ENCODE data around the gene TPI1.
"Not testable (repeated sequence)": the region's sequence is repeated elsewhere in the genome, so short reads cannot be mapped to it uniquely, and the experiment has no call there.

The TPI1 gene

GRCh38 chr12:6896846-6897435, 29.6 kb downstream of the TPI1 start:
- FAIRE-seq (no peak), DNase-seq (ENCODE audit: insufficient read length) (no peak)
- TF ChIP-seq TAF1 (IDR thresholded peaks at IDR 0.05; ENCODE audit: borderline replicate concordance, low read depth, low read length) (no peak), POLR2AphosphoS5 (IDR thresholded peaks at IDR 0.05; ENCODE audit: low read depth, low read length) (no peak), POLR2A (IDR thresholded peaks at IDR 0.05; ENCODE audit: low read depth, low read length) (no peak)

- FAIRE-seq: no peak
- TF ChIP-seq POLR2A (IDR thresholded peaks at IDR 0.05; ENCODE audit: low read depth, low read length) (no peak), POLR2AphosphoS5 (IDR thresholded peaks at IDR 0.05; ENCODE audit: low read depth, low read length) (no peak), TAF1 (IDR thresholded peaks at IDR 0.05; ENCODE audit: borderline replicate concordance, low read depth, low read length) (no peak)
- no peak for DNase-seq (ENCODE audit: insufficient read length)
These were observed 32.1 kb downstream of the TPI1 start for GRCh38 chr12:6899427-6899826.

GRCh38 chr12:6899837-6900519, 32.6 kb downstream of the TPI1 start:
- FAIRE-seq (no peak), DNase-seq (ENCODE audit: insufficient read length) (no peak)
- TF ChIP-seq POLR2A (IDR thresholded peaks at IDR 0.05; ENCODE audit: low read depth, low read length) (no peak), POLR2AphosphoS5 (IDR thresholded peaks at IDR 0.05; ENCODE audit: low read depth, low read length) (no peak), TAF1 (IDR thresholded peaks at IDR 0.05; ENCODE audit: borderline replicate concordance, low read depth, low read length) (no peak)

GRCh38 chr12:6902448-6902847, 35.1 kb downstream of the TPI1 start:
- no peak for TF ChIP-seq POLR2AphosphoS5 (IDR thresholded peaks at IDR 0.05; ENCODE audit: low read depth, low read length)
- TF ChIP-seq TAF1 (IDR thresholded peaks at IDR 0.05; ENCODE audit: borderline replicate concordance, low read depth, low read length): no peak
- TF ChIP-seq POLR2A (IDR thresholded peaks at IDR 0.05; ENCODE audit: low read depth, low read length): no peak
- no peak for FAIRE-seq
- DNase-seq (ENCODE audit: insufficient read length): no peak

GRCh38 chr12:6903722-6904121, 36.4 kb downstream of the TPI1 start:
- TF ChIP-seq POLR2AphosphoS5 (IDR thresholded peaks at IDR 0.05; ENCODE audit: low read depth, low read length): no peak
- TF ChIP-seq TAF1 (IDR thresholded peaks at IDR 0.05; ENCODE audit: borderline replicate concordance, low read depth, low read length): no peak
- no peak for TF ChIP-seq POLR2A (IDR thresholded peaks at IDR 0.05; ENCODE audit: low read depth, low read length)
- DNase-seq (ENCODE audit: insufficient read length) (no peak), FAIRE-seq (peak; percentile 85)

GRCh38 chr12:6904280-6905276, 37.2 kb downstream of the TPI1 start, which contains the start of gene LRRC23:
LRRC23 (plus strand) TSS chr12:6904822; CDS start chr12:6905634, 812 bp downstream.
- peak; percentile 100 for FAIRE-seq
- TF ChIP-seq POLR2AphosphoS5 (IDR thresholded peaks at IDR 0.05; ENCODE audit: low read depth, low read length) (0 out of 2 replicates have a peak, but pooled peaks have one; percentile 47), TAF1 (IDR thresholded peaks at IDR 0.05; ENCODE audit: borderline replicate concordance, low read depth, low read length) (no peak), POLR2A (IDR thresholded peaks at IDR 0.05; ENCODE audit: low read depth, low read length) (peak; percentile 24; the same call in 1 of the 2 replicates)

GRCh38 chr12:6905414-6906040, 38.2 kb downstream of the TPI1 start:
- peak; percentile 17 for FAIRE-seq
- DNase-seq (ENCODE audit: insufficient read length): no peak
- TF ChIP-seq TAF1 (IDR thresholded peaks at IDR 0.05; ENCODE audit: borderline replicate concordance, low read depth, low read length) (no peak), POLR2AphosphoS5 (IDR thresholded peaks at IDR 0.05; ENCODE audit: low read depth, low read length) (no peak), POLR2A (IDR thresholded peaks at IDR 0.05; ENCODE audit: low read depth, low read length) (no peak)

More at GRCh38 chr12:6904280-6905276, 37.2 kb downstream of the TPI1 start, which contains the start of gene LRRC23:
- peak; percentile 90 for DNase-seq (ENCODE audit: insufficient read length)

- DNase-seq (ENCODE audit: insufficient read length); FAIRE-seq: not testable (repeated sequence)
These were observed 40.8 kb downstream of the TPI1 start for GRCh38 chr12:6908141-6908540.

GRCh38 chr12:6909421-6910145, 42.3 kb downstream of the TPI1 start:
- no peak for DNase-seq (ENCODE audit: insufficient read length)
- TF ChIP-seq TAF1 (IDR thresholded peaks at IDR 0.05; ENCODE audit: borderline replicate concordance, low read depth, low read length): no peak

GRCh38 chr12:6912164-6912935, 45.0 kb downstream of the TPI1 start:
- TF ChIP-seq TAF1 (IDR thresholded peaks at IDR 0.05; ENCODE audit: borderline replicate concordance, low read depth, low read length) (no peak), POLR2A (IDR thresholded peaks at IDR 0.05; ENCODE audit: low read depth, low read length) (no peak)
- DNase-seq (ENCODE audit: insufficient read length): no peak
- no peak for FAIRE-seq

More at GRCh38 chr12:6909421-6910145, 42.3 kb downstream of the TPI1 start:
- no peak for FAIRE-seq
